Ovary (tissue), 9 donors: ENCODE measurements around the gene HIRIP3. TPM values are rescaled to one million over a fixed set of nuclear protein-coding genes. Genes with fewer than 3 reads are reported as not detected.
A peak's percentile ranks its signal among the peaks of the same experiment; 100 is the strongest.

Experiments used
- DNase-seq, 5 donors: peaks; one replicate each; pipeline ENCODE4 v3.0.0-alpha.2; 2019 to 2020
- H3K27ac ChIP-seq, 2 donors: fragments of 200-600 bp; one replicate each; pipeline versions ENCODE4 v1.5.1 to v1.8.0; 2019 to 2022
- H3K27me3 ChIP-seq: fragments of 200-600 bp; one replicate; pipeline ENCODE4 v1.8.0; 2022
- H3K36me3 ChIP-seq: fragments of 200-600 bp; sonication (generic); one replicate; pipeline ENCODE4 v1.5.1; 2019
- H3K4me1 ChIP-seq: one replicate; pipeline ENCODE4 v1.8.1; 2013; ENCODE audit warnings: mild to moderate bottlenecking, moderate library complexity; ENCODE audit not compliant: insufficient read depth
- H3K4me3 ChIP-seq: fragments of 200-600 bp; sonication (generic); one replicate; pipeline ENCODE4 v1.5.1; 2017
- H3K9me3 ChIP-seq, 2 donors: fragments of 200-600 bp in 1 of 2; sonication (generic) in 1 of 2; one replicate each; pipeline versions ENCODE4 v1.5.1 to v1.8.1; 2013 to 2019; ENCODE audit warnings: mild to moderate bottlenecking in 1 of 2, moderate library complexity in 1 of 2
- CTCF ChIP-seq, 3 donors: fragments of 450-650 bp in 2 of 3; fragments of 200-600 bp in 1 of 3; IDR thresholded peaks; one replicate each; pipeline versions ENCODE4 v1.5.1 to v1.8.0; 2016 to 2022; ENCODE audit warnings: antibody characterized with exemption in 3 of 3, mild to moderate bottlenecking in 1 of 3
- EP300 ChIP-seq: sonication (generic); formaldehyde crosslinking; IDR thresholded peaks from one replicate; pipeline ENCODE4 v1.6.1; 2017; ENCODE audit warnings: antibody characterized with exemption
- POLR2A ChIP-seq: fragments of 450-650 bp; IDR thresholded peaks from one replicate; pipeline ENCODE4 v1.6.1; 2017; ENCODE audit warnings: antibody characterized with exemption, mild to moderate bottlenecking, moderate library complexity
- WGBS, 3 donors: extraction: QIAGEN DNeasy Blood & Tissue Kit in 1 of 3; methylation state at CpG; one replicate each; pipeline versions ENCODE4 v1.1.5 to v1.1.7; 2013 to 2017; 5-methylcytosine and 5-hydroxymethylcytosine counted together
- intact Hi-C, 4 donors: fragments of 100-400 bp; cut with DNase I; formaldehyde crosslinking; loops; one replicate each; pipeline versions ENCODE4 v1.11.0 to v1.15.1; 2022 to 2023
- polyA plus RNA-seq, 2 donors: library from polyadenylated mRNA; stranded (reverse); fragments of 200-250 nt in 1 of 2; fragments of 350-450 nt in 1 of 2; fragmentation: Illumina TruSeq in 1 of 2; extraction: RNeasy Lipid Tissue Mini Kit (QIAGEN cat#74804) in 1 of 2; gene quantifications; one replicate each; pipeline ENCODE4 v1.2.3, GENCODE V29; 2013 to 2014
- total RNA-seq, 7 donors: library from RNA; depleted of rRNA in 2 of 7; stranded (reverse); fragments of >200 nt in 2 of 7; fragmentation: NEBNext Ultra II Directional in 3 of 7; extraction: Animal tissue kit (Norgen Biotek cat#: 25700) in 3 of 7; gene quantifications; one replicate each; pipeline versions ENCODE4 v1.1.0 to v1.2.4, GENCODE V29; 2016 to 2023
- donor health status: DM: no; HTN: no; CAD: no; lungs with moderate emphysema.
- donor health status: DM: no; HTN: no; CAD: no.
- donor health status: Bipolar disorder and iron deficiency.
- donor health status: DM: yes; HTN: yes; CAD: no.
- donor health status: DM: no; HTN: no; CAD: no.
- donor health status: DM: yes; HTN: yes; CAD: no.

The HIRIP3 gene
- total and polyA plus RNA-seq, 9 donors, result 11.8 to 22.7 (median 17.1) TPM

GRCh38 chr16:29994600-29995323 lies 655 bp downstream of the HIRIP3 start:
- Histone ChIP-seq H3K27ac (peak overlapping the region; percentile 2 to 99), H3K36me3 (no peaks in the 10 kb centered on the region), H3K4me3 (peak overlapping the region; percentile 51), H3K4me1 (peaks cover 3% of the 10 kb centered on the region), H3K27me3 (no peaks in the 10 kb centered on the region), H3K9me3 (no peaks in the 10 kb centered on the region)
- no peak for TF ChIP-seq CTCF (IDR thresholded peaks at IDR 0.05)
- no peak for TF ChIP-seq POLR2A
- no peak for TF ChIP-seq EP300
- intact Hi-C loops, result no loop called here
- peak in 4 of 5 donors; percentile 47 to 74 (median 60) for DNase-seq
- 7 to 12% (median 8%) methylated on average over 19 to 24 of the region's 24 CpGs for WGBS, 3 donors

GRCh38 chr16:29993903-29994599 lies 1.4 kb downstream of the HIRIP3 start:
- no peak for DNase-seq
- intact Hi-C loops, result no loop called here
- Histone ChIP-seq H3K4me1 (peaks cover 3% of the 10 kb centered on the region), H3K27ac (no peak overlapping the region), H3K4me3 (no peak overlapping the region), H3K36me3 (no peaks in the 10 kb centered on the region), H3K27me3 (no peaks in the 10 kb centered on the region), H3K9me3 (no peaks in the 10 kb centered on the region)
- TF ChIP-seq CTCF (IDR thresholded peaks at IDR 0.05) (no peak), EP300 (no peak), POLR2A (no peak)
- WGBS, 3 donors, result 85 to 90% (median 86%) methylated on average over 9 of the region's 9 CpGs

GRCh38 chr16:29993191-29993902 lies 2.1 kb downstream of the HIRIP3 start:
- intact Hi-C loops, result no loop called here
- no peak for TF ChIP-seq CTCF (IDR thresholded peaks at IDR 0.05)
- no peak for TF ChIP-seq EP300
- TF ChIP-seq POLR2A, result no peak
- peaks cover 3% of the 10 kb centered on the region for H3K4me1 ChIP-seq
- DNase-seq, result peak in 1 of 5 donors; percentile 41
- no peaks in the 10 kb centered on the region for H3K27me3 ChIP-seq
- no peak overlapping the region for H3K27ac ChIP-seq
- WGBS, 3 donors, result 82 to 87% (median 82%) methylated on average over 25 of the region's 25 CpGs
- no peak overlapping the region for H3K4me3 ChIP-seq
- H3K9me3 ChIP-seq, result no peaks in the 10 kb centered on the region
- H3K36me3 ChIP-seq, result no peaks in the 10 kb centered on the region

- DNase-seq, result peak in 1 of 5 donors; percentile 53
- Histone ChIP-seq H3K4me3 (no peak overlapping the region), H3K36me3 (no peaks in the 10 kb centered on the region), H3K9me3 (no peaks in the 10 kb centered on the region), H3K27me3 (no peaks in the 10 kb centered on the region), H3K4me1 (peaks cover 3% of the 10 kb centered on the region), H3K27ac (no peak overlapping the region)
- TF ChIP-seq CTCF (IDR thresholded peaks at IDR 0.05) (no peak), EP300 (no peak), POLR2A (no peak)
- intact Hi-C loops, result no loop called here
- 19 to 32% (median 25%) methylated on average over 7 of the region's 7 CpGs for WGBS, 3 donors
Measured at GRCh38 chr16:29992344-29992967, 3.0 kb downstream of the HIRIP3 start.
